Ovary (tissue), 9 donors: ENCODE results near the gene EPB41L2. TPM values are rescaled to one million over a fixed set of nuclear protein-coding genes. Genes with fewer than 3 reads are reported as not detected.

ENCODE experiments used
- DNase-seq, 5 donors: peaks; one replicate each; pipeline ENCODE4 v3.0.0-alpha.2; 2019 to 2020
- H3K27ac ChIP-seq, 2 donors: fragments of 200-600 bp; one replicate each; pipeline versions ENCODE4 v1.5.1 to v1.8.0; 2019 to 2022
- H3K27me3 ChIP-seq: fragments of 200-600 bp; one replicate; pipeline ENCODE4 v1.8.0; 2022
- H3K36me3 ChIP-seq: fragments of 200-600 bp; sonication (generic); one replicate; pipeline ENCODE4 v1.5.1; 2019
- H3K4me1 ChIP-seq: one replicate; pipeline ENCODE4 v1.8.1; 2013; ENCODE audit warnings: mild to moderate bottlenecking, moderate library complexity; ENCODE audit not compliant: insufficient read depth
- H3K4me3 ChIP-seq: fragments of 200-600 bp; sonication (generic); one replicate; pipeline ENCODE4 v1.5.1; 2017
- H3K9me3 ChIP-seq, 2 donors: fragments of 200-600 bp in 1 of 2; sonication (generic) in 1 of 2; one replicate each; pipeline versions ENCODE4 v1.5.1 to v1.8.1; 2013 to 2019; ENCODE audit warnings: mild to moderate bottlenecking in 1 of 2, moderate library complexity in 1 of 2
- EP300 ChIP-seq: sonication (generic); formaldehyde crosslinking; IDR thresholded peaks from one replicate; pipeline ENCODE4 v1.6.1; 2017; ENCODE audit warnings: antibody characterized with exemption
- POLR2A ChIP-seq: fragments of 450-650 bp; IDR thresholded peaks from one replicate; pipeline ENCODE4 v1.6.1; 2017; ENCODE audit warnings: antibody characterized with exemption, mild to moderate bottlenecking, moderate library complexity
- WGBS, 3 donors: extraction: QIAGEN DNeasy Blood & Tissue Kit in 1 of 3; methylation state at CpG; one replicate each; pipeline versions ENCODE4 v1.1.5 to v1.1.7; 2013 to 2017; 5-methylcytosine and 5-hydroxymethylcytosine counted together
- intact Hi-C, 4 donors: fragments of 100-400 bp; cut with DNase I; formaldehyde crosslinking; loops; one replicate each; pipeline versions ENCODE4 v1.11.0 to v1.15.1; 2022 to 2023
- polyA plus RNA-seq, 2 donors: library from polyadenylated mRNA; stranded (reverse); fragments of 200-250 nt in 1 of 2; fragments of 350-450 nt in 1 of 2; fragmentation: Illumina TruSeq in 1 of 2; extraction: RNeasy Lipid Tissue Mini Kit (QIAGEN cat#74804) in 1 of 2; gene quantifications; one replicate each; pipeline ENCODE4 v1.2.3, GENCODE V29; 2013 to 2014
- total RNA-seq, 7 donors: library from RNA; depleted of rRNA in 2 of 7; stranded (reverse); fragments of >200 nt in 2 of 7; fragmentation: NEBNext Ultra II Directional in 3 of 7; extraction: Animal tissue kit (Norgen Biotek cat#: 25700) in 3 of 7; gene quantifications; one replicate each; pipeline versions ENCODE4 v1.1.0 to v1.2.4, GENCODE V29; 2016 to 2023
- TF ChIP-seq, protein P1 (sequence below), 3 donors: fragments of 450-650 bp in 2 of 3; fragments of 200-600 bp in 1 of 3; IDR thresholded peaks; one replicate each; pipeline versions ENCODE4 v1.5.1 to v1.8.0; 2016 to 2022; ENCODE audit warnings: antibody characterized with exemption in 3 of 3, mild to moderate bottlenecking in 1 of 3
- donor health status: DM: no; HTN: no; CAD: no; lungs with moderate emphysema.
- donor health status: DM: no; HTN: no; CAD: no.
- donor health status: Bipolar disorder and iron deficiency.
- donor health status: DM: yes; HTN: yes; CAD: no.
- donor health status: DM: no; HTN: no; CAD: no.
- donor health status: DM: yes; HTN: yes; CAD: no.

EPB41L2 gene
- total and polyA plus RNA-seq, 9 donors = 49.8 to 294 (median 204) TPM

GRCh38 chr6:130822736-130823135 is 240.3 kb downstream of the EPB41L2 start:
- intact Hi-C loops = no loop called here
- DNase-seq = no peak
- 88 to 97% (median 90%) methylated on average over 1 of the region's 1 CpG for WGBS, 3 donors
- Histone ChIP-seq H3K27me3 (no peaks in the 10 kb centered on the region), H3K4me3 (no peak overlapping the region), H3K36me3 (no peaks in the 10 kb centered on the region), H3K27ac (no peak overlapping the region), H3K4me1 (no peaks in the 10 kb centered on the region), H3K9me3 (no peaks in the 10 kb centered on the region)
- no peak for TF ChIP-seq POLR2A
- TF ChIP-seq, protein P1, sequence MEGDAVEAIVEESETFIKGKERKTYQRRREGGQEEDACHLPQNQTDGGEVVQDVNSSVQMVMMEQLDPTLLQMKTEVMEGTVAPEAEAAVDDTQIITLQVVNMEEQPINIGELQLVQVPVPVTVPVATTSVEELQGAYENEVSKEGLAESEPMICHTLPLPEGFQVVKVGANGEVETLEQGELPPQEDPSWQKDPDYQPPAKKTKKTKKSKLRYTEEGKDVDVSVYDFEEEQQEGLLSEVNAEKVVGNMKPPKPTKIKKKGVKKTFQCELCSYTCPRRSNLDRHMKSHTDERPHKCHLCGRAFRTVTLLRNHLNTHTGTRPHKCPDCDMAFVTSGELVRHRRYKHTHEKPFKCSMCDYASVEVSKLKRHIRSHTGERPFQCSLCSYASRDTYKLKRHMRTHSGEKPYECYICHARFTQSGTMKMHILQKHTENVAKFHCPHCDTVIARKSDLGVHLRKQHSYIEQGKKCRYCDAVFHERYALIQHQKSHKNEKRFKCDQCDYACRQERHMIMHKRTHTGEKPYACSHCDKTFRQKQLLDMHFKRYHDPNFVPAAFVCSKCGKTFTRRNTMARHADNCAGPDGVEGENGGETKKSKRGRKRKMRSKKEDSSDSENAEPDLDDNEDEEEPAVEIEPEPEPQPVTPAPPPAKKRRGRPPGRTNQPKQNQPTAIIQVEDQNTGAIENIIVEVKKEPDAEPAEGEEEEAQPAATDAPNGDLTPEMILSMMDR (IDR thresholded peaks at IDR 0.05) = no peak
- TF ChIP-seq EP300 = no peak

DNA sequence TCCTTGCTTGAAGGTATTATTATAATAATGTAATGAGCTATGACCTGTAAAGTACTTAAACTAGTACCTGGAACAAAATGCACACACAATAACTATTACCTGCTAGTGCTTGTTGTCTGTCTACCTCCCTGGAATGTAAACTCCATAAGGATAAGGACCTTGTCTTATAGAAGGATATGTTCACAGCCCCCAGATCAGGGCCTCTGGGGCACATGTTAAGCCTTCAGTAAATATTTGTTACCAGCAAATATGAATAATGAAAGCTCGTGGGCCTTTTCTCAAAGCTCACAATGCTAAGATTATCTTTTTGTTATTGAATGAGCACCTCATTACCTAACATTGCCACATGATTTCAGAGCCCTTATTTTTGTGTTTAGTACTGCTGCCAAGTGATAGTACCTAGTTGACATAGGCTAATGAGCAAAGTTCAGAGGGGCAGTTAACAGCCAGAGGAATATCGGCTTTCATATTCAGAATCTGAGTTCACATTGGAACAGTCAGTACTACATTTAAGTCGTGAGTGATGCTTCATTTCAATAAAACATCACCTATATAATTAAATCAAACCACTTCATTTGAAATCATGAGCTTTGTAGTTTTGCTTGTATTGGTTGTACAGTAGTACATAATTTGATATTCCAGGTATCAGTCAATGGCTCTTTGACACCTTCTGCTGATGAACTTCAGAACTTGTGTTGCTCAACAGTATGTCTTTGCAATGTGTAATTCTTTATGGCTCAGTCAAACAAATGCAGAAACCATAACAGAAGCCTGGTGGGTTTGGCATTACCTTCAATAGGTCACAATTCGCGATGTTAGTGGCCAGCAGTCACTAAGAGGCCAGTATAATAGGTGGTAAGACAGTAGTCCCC is 247.6 kb downstream of the EPB41L2 start:
- no peaks in the 10 kb centered on the region for H3K9me3 ChIP-seq
- DNase-seq = no peak
- H3K4me1 ChIP-seq = no peaks in the 10 kb centered on the region
- H3K27me3 ChIP-seq = no peaks in the 10 kb centered on the region
- intact Hi-C loops = no loop called here
- no peaks in the 10 kb centered on the region for H3K36me3 ChIP-seq
- H3K27ac ChIP-seq = no peak overlapping the region
- WGBS, 3 donors = 83 to 95% (median 93%) methylated on average over 5 of the region's 5 CpGs
- no peak overlapping the region for H3K4me3 ChIP-seq
- no peak for TF ChIP-seq EP300
- no peak for TF ChIP-seq POLR2A
- TF ChIP-seq, protein P1 (IDR thresholded peaks at IDR 0.05) = no peak

- H3K4me1 ChIP-seq = no peaks in the 10 kb centered on the region
- DNase-seq = no peak
- 94 to 95% (median 95%) methylated on average over 3 of the region's 3 CpGs for WGBS, 3 donors
- no peaks in the 10 kb centered on the region for H3K36me3 ChIP-seq
- H3K27me3 ChIP-seq = no peaks in the 10 kb centered on the region
- no peak overlapping the region for H3K27ac ChIP-seq
- TF ChIP-seq, protein P1 (IDR thresholded peaks at IDR 0.05) = no peak
- TF ChIP-seq POLR2A (no peak), EP300 (no peak)
- H3K9me3 ChIP-seq = no peaks in the 10 kb centered on the region
- no peak overlapping the region for H3K4me3 ChIP-seq
- intact Hi-C loops = no loop called here
These were observed 248.5 kb downstream of the EPB41L2 start for GRCh38 chr6:130814506-130814905.

DNA sequence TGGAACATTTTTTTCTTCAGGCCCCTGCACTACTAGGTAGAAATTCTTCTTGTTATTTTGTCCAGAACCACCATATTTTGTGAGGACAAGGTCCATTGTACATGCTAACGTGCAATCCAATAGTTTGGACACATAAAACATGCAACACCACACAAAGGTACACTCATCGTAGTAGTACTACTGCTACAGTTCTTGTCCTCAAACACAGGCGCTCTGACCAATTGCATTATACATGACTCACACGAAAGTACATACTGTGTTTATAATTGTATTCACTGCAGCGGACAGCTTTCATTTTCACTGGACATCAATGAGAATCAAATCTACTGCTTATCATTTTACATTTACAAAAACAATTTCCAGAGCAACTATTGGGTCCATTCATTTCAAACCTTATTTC is 251.1 kb downstream of the EPB41L2 start:
- Histone ChIP-seq H3K4me3 (no peak overlapping the region), H3K27me3 (no peaks in the 10 kb centered on the region), H3K4me1 (no peaks in the 10 kb centered on the region), H3K27ac (no peak overlapping the region), H3K9me3 (no peaks in the 10 kb centered on the region), H3K36me3 (no peaks in the 10 kb centered on the region)
- TF ChIP-seq EP300 (no peak), POLR2A (no peak)
- no peak for DNase-seq
- 90 to 98% (median 98%) methylated on average over 5 of the region's 5 CpGs for WGBS, 3 donors
- intact Hi-C loops = no loop called here
